Measurements from ENCODE around the gene THPO.

The THPO gene

GRCh38 chr3:184351511-184352148 is 26.4 kb downstream of the THPO start:
- no peak for DNase-seq (ENCODE audit: low read depth)
- TF ChIP-seq CTCF (IDR thresholded peaks at IDR 0.05; ENCODE audit: control insufficient read depth, insufficient read depth, low read depth, low read length, missing control alignments) = no peak
- H3K4me3 ChIP-seq (ENCODE audit: control insufficient read depth, low read depth, low read length) = no peak overlapping the region

- TF ChIP-seq CTCF (IDR thresholded peaks at IDR 0.05; ENCODE audit: control insufficient read depth, insufficient read depth, low read depth, low read length, missing control alignments) = no peak
- no peak overlapping the region for H3K4me3 ChIP-seq (ENCODE audit: control insufficient read depth, low read depth, low read length)
- DNase-seq (ENCODE audit: low read depth) = no peak
Observed at GRCh38 chr3:184350618-184351017, 27.4 kb downstream of the THPO start.

GRCh38 chr3:184349563-184350470 is 28.2 kb downstream of the THPO start:
- DNase-seq (ENCODE audit: low read depth) = no peak
- H3K4me3 ChIP-seq (ENCODE audit: control insufficient read depth, low read depth, low read length) = no peak overlapping the region
- no peak for TF ChIP-seq CTCF (IDR thresholded peaks at IDR 0.05; ENCODE audit: control insufficient read depth, insufficient read depth, low read depth, low read length, missing control alignments)

GRCh38 chr3:184348057-184348382 is 30.0 kb downstream of the THPO start:
- no peak overlapping the region for H3K4me3 ChIP-seq (ENCODE audit: control insufficient read depth, low read depth, low read length)
- DNase-seq (ENCODE audit: low read depth) = no peak
- no peak for TF ChIP-seq CTCF (IDR thresholded peaks at IDR 0.05; ENCODE audit: control insufficient read depth, insufficient read depth, low read depth, low read length, missing control alignments)

GRCh38 chr3:184347321-184348056 is 30.5 kb downstream of the THPO start:
- no peak for DNase-seq (ENCODE audit: low read depth)
- TF ChIP-seq CTCF (IDR thresholded peaks at IDR 0.05; ENCODE audit: control insufficient read depth, insufficient read depth, low read depth, low read length, missing control alignments) = no peak
- no peak overlapping the region for H3K4me3 ChIP-seq (ENCODE audit: control insufficient read depth, low read depth, low read length)

- H3K4me3 ChIP-seq (ENCODE audit: control insufficient read depth, low read depth, low read length) = no peak overlapping the region
- DNase-seq (ENCODE audit: low read depth) = no peak
- no peak for TF ChIP-seq CTCF (IDR thresholded peaks at IDR 0.05; ENCODE audit: control insufficient read depth, insufficient read depth, low read depth, low read length, missing control alignments)
Observed at GRCh38 chr3:184346480-184347190, 31.4 kb downstream of the THPO start.

All from AG09309 (cell line).